NOMO-1 treated with DMSO at 0.1 percent for 48 hours (cell line): ENCODE data around the gene CROCC2.

Experiments
- DNase-seq: peaks from one replicate; lab custom pipeline; 2025; ENCODE audit not compliant: unreplicated experiment; lab: John Stamatoyannopoulos, UW

Gene CROCC2

DNA sequence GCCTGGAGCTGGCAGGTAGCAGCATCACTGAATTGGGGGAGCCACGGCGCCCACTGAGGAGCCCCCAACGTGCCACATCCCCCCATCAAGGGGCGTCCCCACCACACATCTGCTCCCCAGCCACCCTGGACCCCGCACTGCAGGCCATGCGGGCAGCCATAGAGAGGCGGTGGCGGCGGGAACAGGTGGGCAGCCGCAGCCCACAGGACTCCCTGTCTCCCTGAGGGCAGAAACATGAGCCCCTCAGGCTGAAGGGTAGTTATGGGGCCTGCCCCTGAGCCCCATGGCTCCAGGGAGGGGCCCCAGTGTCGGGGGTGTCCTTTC lies 26.6 kb downstream of the CROCC2 start:
- no peak for DNase-seq

DNA sequence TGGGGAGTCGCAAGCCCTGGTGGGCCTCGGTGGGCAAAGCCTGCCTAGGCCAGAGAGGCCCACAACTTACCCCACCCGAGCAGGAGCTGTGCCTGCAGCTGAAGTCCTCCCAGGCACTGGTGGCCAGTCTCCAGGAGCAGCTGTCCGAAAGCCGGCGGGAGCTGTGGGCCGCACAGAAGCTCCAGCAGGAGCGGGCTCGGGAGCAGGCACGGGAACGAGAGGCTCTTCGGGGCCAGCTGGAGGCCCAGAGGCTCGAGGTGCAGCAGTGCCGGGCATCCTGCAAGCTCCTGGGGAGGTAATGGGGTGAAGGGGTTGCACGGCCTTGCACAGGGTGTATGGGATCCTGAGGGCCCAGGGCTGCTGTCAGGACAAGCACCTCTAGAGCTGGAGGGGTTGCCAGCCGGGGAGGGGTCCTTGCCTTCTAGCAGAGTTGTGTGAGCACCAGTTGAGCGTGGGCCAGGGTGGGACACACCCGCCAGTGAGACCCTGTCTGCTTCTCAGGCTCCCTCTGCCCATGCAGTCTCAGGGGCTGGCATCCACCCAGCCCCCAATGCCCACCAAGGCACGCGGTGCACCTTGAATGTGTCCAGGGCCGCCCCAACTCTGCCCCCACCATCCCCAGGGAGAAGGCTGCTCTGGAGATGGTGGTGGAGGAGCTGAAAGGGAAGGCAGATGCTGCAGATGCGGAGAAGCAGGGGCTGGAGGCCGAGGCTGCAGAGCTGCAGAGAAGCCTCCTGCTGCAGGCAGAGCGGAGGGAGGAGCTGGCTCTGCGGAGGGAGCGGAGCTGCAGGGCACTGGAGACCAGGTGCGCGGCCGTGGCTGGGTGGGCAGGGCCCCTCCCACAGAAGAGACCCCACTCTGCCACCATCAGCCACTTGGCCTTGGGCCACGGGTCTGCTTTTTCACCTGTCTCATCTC lies 27.2 kb downstream of the CROCC2 start:
- DNase-seq: no peak

DNA sequence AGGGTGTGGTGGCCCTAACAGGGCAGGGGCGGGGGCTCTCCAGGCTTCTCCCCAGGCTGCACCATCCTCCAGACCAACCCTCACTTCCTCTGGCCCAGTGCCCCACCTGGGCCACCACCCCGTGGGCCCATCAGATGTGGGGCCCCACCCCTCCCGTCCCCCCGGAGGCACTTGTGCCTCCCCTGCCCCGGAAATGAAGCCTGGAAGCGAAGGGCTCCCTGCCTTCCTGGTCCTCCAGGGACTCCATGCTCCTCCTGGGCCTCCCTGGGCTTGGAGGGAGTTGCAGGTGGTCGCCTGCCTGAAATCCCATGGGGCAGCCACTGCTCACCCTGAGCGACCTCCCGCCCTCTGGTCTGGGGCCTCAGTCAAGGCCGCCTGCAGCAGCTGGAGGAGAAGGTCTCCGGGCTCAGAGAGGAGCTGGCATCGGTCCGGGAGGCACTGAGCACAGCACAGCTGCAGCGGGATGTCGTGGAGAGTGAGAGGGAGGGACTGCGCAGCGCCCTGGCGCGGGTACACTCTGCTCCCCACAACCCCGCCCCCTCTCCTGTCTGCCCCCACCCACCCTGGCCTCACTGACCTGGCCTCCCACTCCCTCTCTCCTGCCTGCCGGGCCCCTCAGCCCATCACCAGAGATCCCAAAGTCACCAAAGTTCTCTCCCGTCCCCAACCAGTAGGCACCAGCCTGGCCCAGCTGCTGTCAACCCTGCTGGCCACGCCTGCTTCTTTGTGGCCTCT lies 28.0 kb downstream of the CROCC2 start:
- no peak for DNase-seq

DNA sequence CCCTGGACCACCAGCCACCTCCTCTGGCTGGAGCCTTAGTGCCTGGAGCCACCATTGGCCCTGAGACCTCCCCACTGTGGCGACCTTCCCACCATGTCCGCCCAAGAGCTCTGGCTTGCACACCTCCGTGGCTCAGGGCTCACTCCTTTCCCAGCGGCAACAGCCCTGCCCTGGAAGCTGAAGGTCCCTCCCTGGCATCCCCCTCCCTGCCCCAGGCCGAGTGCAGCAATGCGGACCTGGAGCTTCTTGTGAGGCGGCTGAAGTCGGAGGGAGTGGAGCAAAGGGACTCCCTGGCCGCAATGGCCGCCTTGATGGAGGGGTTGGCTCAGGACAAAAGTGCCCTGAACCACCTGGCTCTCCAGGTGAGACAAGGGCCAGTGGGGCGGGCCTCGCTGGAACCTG lies 28.6 kb downstream of the CROCC2 start:
- DNase-seq: no peak

DNA sequence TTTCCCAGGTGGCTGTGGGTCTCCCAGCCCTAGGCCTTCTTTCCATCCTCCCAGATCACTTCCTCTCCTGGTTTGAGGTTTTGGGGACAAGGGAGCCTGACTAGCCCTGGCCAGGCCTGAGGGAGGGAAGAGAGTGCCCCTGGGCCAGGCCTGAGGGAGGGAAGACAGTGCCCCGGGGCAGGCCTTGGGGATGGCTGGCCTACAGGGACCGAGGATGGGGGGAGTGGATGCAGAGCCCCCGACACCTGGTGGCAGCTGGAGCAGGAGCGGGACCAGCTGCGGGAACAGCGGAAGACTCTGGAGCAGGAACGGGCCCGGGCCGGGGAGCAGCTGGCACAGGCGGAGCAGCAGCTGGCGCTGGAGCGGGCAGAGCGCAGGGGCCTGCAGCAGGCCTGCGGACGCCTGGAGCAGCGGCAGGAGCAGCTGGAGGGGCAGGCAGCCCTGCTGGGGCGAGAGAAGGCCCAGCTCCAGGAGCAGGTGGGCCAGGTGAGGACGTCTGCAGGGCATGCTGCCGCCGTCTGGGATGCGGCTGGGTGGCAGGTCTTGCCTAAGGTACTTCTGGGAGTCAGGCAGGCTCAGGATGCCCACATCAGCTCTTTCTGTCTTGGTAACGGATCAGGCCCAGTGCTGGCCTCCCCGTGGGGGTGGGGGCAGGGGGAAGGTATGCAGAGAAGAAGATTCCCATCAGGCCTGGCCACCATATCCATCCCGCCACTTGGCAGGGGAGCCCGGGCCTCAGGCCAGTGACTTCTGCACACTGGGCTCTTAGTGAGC lies 29.2 kb downstream of the CROCC2 start:
- DNase-seq: no peak

DNA sequence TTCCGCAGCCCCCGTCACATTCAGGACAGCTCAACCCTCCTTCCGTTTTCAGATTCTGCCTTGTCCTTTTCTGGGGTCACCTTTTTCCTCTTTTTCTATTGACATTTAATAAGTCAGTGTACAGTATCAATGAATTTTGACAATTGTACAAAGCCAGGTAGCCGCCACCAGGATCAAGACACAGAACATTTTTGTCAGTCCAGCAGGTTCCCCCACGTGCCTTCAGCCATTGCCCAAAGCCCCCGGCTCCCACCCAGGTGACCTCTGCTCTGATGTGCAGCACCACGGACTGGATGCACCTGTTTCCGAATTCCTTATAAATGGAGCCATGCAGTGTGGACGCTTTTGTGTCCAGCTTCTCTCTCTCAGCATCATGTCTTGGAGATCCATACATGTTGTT lies 30.0 kb downstream of the CROCC2 start:
- DNase-seq: no peak

DNA sequence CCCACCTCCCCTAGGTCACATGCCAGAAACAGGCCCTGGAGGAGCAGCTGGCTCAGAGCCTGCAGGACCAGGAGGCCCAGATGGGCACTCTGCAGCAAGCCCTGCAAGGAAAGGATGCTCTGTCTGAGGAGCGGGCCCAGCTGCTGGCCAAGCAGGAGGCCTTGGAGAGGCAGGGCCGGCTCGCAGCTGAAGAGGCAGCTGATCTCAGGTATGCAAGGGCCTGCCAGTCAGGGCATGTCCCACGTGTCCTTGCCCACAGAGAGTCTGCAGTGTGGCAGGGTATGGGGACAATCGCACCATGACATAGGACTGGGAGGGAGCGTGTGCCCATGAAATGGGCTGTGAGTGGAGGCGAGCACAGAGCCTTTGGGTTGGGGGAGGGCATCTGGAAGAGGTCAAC lies 39.9 kb downstream of the CROCC2 start:
- DNase-seq: no peak

DNA sequence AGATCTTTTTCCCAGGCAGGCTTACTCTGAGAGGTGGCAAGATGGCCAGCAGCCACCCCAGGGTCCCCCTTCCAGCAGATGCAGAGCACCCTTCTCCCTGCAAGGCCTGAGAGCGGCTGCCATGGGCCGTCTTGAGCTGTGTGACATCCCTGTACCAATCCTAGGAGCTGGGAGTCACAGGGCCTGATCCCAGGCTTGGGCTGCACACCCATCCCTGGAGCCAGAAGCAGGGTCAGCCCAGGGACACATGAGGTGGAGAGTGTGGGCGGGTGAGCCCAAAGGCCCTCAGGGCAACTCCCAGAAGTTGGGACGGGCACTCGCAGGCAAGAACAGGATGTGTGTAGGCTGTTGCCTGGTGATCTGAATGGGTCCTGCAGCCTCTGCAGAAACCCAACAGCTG lies 40.5 kb downstream of the CROCC2 start:
- DNase-seq: no peak

DNA sequence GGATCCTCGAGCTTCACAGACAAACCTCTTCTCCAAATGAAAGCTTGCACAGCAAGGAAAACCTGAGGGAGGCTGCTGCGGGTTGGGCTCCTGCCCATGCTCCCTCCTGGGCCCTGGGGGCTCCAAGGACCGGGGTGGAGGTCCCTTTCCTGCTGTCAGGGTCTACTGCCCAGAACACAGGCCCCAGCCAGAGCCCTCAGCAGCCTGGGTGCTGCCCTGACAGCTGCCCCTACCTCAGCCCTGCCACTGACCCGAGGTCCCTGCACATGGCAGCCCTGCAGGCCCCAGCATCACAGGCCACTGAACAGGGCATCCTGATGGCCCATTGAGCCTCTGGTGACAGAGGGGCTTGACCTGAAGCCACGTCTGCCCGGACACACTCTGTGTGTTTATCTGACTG lies 41.0 kb downstream of the CROCC2 start:
- no peak for DNase-seq

DNA sequence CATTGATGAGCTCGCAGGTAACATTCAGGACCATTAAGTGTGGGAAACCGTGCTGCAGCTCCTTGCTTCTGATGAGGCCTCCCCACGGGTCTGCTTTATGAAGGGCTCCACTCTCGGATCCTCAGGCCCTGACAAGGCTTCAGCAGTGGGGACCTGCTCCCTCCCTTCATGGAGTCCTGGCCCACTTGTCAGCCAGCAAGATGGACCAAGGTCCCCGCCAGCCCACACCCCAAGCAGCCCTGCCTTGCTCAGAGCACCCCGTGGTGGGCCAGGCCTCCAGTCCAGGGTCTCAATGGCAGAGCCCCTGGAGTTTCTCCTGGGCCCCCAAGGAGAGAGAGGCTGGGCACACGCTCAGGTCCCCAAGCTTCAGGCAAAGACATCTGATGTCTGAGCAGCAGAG lies 41.5 kb downstream of the CROCC2 start:
- no peak for DNase-seq

DNA sequence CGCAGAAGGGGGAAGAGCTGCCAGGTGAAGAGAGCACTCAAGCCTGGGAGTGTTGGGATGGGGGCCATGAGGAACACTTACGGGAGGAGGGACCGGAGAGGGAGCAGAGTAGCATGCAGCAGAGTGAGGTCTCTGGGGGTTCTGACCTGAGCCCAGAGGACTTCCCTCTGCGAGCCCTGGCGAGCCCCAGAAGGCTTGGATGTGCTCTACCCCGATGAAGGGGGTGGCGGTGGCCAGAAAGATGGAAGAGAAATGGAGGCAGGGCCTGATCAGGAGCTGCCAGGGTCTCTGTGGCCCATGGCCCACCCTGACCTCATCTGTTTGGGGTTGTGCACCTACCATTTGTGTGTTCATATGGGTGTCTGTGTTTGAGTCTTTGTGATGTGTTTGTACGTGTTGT lies 42.0 kb downstream of the CROCC2 start:
- DNase-seq: no peak

DNA sequence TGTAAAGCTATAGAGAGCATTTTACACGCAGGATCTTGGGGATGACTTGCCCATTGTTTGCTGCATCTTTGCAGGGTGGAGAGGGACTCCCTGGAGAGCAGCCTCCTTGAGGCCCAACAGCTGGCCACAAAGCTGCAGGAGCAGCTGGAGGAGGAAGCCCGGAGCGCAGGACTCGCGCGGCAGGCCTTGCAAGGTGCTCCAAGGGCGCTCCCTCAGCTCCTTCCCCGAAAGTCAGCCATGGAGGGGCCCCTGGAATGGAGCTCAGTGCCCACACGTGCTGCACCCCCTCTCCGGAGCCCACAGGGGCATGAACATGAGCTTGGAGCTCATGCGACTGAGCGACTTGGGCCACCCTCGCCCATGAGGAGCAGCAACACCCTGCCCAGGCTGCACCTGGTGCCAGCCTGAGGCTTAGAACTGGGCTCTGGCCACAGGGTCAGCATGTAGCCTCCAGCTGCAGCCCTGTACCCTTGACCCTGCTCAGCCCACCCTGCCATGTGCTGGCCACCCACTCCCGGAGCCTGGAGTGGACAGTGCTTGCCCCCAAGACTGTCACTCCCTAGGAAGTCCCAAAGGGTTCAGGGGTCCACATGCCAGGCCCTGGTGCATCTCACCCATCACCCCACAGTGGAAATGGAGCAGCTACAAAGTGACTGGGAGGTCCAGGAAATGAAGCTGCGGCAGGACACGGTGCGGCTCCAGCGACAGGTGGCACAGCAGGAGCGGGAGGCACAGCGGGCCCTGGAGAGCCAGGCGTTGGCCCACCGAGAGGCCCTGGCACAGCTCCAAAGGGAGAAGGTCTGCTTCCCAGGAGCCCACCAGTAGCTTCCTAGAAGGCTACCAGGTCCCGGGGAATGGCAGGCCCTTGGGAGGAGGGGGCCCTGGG lies 43.0 kb downstream of the CROCC2 start:
- no peak for DNase-seq

DNA sequence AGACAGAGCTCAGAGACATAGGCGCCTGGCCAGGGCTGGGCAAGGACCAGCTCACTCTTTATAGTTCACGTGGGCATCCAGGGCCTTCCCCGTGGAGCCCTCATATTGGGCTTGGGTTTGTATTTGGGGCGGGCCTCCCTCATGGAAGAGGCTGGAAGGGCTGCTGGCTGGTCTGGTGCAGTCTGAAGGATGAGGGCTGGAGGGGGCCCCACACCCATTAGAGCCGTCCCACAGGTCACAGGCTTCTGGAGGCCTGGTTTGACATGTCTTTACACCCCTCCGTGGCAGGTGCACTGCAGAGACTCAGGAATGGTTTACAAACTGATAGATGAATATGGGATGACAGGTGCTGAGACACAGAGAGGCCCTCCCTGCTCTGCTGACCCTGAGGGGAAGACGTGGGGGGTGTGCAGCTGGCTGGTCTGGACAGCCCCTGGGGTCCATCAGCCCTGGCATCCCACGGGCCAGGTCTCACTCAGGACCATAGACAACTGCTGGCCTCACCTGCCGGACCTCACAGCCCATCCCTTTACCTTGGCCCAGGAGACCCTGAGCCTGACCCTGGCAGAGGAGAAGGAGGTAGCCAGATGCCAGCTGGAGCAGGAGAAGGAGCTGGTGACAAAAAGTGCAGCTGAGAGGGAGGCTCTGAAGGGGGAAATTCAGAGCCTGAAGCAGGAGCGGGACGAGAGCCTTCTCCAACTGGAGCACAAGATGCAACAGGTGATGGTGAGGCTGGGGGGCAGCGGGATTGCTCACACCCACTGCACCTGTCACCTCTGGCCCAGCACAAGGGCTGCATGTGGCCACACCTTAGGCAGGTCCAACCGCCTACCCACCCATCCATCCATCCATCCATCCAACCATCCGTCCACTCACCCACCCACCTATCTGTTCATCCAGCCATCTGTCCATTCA lies 43.9 kb downstream of the CROCC2 start:
- no peak for DNase-seq

DNA sequence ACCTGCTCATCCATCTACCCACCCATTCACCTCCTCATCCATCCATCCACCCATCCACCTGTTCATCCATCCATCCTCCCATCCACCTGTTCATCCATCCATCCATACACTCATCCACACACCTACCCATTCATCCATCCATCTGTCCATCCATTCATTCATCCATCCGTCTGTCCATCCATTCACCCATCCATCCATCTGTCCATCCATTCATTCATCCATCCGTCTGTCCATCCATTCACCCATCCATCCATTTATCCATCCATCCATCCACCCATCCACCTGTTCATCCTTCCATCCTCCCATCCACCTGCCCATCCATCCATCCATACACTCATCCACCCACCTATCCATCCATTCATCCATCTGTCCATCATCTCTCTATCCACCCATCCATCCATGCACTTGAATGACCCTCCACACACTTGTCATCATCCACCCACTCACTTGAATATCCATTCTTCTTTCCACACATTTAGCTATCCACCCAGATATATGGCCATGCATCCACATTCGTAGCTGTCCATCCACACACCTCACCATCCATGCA lies 45.0 kb downstream of the CROCC2 start:
- no peak for DNase-seq

DNA sequence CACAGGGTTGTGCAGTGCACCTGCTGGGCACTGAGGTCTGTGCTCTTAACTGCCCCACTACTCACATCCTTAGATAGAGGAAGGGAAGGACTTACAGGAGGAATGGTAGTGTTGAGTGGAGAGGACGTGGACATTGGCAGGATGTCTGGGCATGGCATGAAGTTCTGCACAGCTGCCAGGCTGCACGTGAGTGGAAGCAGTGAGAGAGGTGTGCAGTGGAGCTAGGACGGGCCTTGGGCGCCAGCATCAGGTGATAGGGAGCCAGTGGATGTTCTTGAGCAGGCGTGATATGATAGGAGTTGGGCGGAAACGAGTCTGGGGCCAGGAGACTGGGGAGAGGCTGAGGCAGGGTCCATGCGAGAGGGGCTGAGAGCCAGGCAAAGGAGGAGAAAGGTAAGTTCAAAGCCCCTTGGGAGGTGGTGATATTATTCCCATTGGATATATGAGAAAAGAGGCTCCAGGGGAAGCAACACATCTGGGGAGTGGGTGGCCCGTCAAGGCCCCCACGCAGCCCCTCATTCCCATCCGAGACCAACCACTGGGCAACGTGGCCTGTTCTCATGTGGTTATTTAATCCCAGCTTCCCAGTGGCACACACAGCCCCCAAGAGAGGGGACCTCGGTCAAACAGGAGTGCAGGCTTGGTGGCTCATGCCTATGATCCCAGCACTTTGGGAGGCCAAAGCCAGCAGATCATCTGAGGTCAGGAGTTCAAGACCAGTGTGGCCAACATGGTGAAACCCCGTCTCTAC lies 46.5 kb downstream of the CROCC2 start:
- no peak for DNase-seq

DNA sequence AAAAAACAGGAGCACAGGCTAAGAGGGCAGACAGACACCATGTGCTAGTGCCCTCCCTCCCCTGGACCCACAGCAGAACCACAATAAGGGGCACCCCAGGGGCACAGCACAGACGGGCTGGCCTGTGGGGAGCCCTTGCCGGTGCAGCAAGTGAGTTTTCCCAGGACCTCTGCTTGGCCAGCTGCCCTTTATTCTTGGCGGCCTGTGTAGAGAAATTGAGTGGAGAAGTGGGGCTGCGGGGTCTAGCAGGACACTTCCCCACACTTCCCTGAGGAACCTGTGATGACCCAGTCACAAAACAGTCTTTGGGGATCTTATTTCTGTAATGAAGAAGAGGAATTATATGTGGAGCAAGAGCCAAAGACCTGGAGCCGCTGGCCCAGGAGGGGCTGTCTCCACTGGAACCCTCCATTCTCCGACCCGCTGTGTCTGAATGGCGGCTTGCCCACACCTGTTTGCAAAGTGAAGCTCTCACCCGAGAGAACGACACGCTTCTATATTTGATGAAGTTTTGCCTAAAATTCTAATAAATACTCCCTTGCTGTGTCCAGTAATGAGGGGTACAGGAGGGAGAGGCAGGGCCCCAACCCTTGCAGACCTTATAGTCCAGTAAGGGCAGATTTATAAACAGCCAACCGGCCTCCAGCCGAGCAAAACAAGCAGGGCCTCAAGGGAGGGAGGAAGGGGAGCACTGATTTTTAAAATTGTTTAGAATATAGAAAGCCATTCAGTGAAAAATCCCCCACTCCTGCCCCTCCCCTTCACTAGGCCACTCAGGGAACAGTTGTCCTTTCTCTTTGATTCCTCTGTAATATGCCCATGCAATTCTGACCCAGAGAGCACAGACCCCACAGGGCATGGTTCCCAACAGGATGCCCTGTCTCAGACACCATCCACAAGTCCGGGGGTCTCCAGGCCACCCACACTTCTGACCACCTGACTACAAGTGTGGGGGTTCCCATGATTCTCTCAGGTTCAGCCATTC lies 47.6 kb downstream of the CROCC2 start:
- no peak for DNase-seq

DNA sequence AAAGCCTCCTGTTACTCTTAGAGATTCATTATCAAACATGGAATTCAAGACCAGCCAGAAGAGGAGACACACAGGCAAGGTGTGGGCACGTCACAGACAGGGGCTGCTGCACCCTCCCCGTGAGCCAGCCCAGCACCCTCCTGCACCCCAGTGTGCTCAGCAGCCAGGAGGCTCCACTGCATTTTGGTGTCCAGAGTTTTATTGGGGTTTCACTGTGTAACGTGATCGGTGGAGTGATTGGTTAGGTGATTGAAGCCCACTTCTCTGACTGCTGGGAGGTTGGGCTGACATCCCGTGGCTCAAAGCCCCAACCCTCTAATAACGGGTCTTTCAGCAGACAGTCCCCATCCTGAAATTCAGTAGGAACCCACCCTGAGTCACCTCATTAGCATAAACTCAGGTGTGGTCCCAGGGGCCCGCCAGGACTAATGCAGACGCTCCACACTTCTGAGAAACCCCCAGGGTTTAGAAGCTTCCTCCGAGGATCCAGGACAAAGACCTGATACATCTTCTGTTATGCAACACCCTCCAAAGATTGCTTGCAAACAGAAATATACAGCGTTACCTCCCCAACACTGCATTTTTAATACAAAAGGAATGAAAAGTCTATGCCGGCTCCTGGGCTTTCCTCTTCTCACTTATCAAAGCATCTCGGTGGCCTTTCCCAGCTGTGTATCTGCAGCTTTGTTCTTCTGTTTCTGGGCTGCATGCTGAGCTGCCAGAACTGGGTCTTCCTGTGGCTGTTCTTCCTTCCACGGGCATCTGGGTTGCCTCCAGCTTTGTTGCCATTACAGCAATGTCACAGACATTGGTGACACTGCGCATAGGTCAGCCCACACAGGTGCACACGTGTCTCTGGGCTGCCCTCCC lies 48.5 kb downstream of the CROCC2 start:
- DNase-seq: peak; percentile 17
